ENCODE results near the gene SLC66A2. TPM values are rescaled to one million over a fixed set of nuclear protein-coding genes. Genes with fewer than 3 reads are reported as not detected.

The SLC66A2 gene
- total RNA-seq, 1 donor from 2014 or later = 13.5 TPM

DNA sequence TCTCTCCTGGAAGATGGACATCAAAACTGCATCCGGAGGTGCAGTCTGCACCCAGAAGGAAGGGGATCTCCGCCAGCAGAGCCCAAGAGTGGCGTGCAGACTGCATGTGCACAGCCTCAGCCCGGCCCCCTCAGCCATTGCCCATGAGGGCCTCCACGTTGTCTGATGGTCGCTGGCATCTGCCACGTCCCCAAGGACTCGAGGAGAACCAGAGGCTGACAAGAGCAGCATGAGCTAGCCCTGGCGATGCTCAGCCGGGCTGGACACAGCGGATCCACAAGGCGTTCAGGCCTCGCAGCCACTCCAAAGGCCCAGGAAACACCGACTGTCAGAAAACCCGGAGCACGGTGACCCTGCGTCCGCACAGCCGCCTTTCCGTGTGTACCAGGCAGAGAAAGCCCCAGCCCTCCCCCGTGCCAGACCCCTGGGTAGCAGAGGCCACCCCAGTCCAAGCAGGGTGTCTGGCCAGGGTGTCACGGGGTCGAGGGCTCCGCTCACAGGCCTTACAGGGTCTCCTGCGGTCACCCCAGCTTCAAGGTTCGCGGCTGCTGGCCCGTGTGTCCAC is 48.3 kb downstream of the SLC66A2 start:
- DNase-seq (ENCODE audit: low spot score) = no peak

DNA sequence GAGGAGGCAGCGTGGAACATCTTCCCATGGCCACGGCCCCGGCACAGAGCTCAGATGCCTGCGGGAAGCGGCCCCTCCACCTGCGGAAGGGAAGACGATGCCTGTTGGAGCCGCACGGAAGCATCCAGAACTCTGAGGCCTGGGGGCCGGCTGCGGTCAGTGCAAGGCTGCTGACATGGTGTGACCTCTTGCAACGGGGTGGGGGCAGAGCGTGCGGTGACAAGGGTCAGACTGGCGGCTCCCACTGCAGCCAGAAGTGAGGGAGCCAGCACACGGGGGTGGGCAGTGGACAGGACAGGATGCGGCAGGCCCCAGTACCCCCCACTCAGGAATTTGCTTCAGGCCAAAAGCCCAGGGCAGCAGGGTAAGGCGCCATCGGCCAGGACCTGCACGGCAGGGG is 48.8 kb downstream of the SLC66A2 start:
- no peak for DNase-seq (ENCODE audit: low spot score)

DNA sequence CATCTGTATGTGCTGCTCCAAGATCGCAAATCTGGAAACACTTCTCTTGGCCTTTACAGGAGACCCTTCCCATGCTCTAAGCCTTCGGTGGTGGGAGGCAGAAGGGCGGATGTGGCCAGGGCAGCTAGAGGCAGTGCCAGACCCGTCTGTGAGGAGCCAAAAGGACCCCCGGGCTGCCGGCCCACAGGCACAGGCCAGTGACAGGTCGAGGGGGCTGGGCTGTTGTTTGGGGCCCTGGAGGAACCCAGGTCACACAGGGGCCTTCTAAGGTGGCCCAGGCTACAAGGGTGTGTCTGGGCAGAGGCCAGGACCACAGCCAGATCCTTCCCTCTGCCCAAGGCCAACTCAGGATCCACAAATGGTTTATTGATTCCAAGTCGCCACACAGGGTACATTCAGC is 49.4 kb downstream of the SLC66A2 start:
- no peak for DNase-seq (ENCODE audit: low spot score)

DNA sequence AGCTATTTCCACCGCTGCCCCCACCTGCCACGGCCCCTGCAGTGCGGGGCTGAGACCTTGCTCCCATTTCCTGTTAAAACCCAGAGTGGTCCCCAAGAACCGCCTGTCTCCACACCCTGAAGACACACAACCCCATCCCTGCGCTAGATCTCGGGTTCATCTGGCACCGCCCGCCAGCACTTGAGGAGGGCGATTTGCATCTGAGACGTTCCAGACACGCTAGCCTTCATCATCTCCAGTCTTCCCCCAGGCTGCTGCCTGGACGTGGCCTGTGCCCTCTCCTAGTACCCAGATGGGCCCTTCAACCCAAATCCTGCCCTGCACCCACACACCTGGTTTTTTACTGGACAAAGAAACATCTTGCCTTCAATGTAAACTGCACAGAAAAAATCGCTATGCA is 49.8 kb downstream of the SLC66A2 start:
- DNase-seq (ENCODE audit: low spot score) = no peak

DNA sequence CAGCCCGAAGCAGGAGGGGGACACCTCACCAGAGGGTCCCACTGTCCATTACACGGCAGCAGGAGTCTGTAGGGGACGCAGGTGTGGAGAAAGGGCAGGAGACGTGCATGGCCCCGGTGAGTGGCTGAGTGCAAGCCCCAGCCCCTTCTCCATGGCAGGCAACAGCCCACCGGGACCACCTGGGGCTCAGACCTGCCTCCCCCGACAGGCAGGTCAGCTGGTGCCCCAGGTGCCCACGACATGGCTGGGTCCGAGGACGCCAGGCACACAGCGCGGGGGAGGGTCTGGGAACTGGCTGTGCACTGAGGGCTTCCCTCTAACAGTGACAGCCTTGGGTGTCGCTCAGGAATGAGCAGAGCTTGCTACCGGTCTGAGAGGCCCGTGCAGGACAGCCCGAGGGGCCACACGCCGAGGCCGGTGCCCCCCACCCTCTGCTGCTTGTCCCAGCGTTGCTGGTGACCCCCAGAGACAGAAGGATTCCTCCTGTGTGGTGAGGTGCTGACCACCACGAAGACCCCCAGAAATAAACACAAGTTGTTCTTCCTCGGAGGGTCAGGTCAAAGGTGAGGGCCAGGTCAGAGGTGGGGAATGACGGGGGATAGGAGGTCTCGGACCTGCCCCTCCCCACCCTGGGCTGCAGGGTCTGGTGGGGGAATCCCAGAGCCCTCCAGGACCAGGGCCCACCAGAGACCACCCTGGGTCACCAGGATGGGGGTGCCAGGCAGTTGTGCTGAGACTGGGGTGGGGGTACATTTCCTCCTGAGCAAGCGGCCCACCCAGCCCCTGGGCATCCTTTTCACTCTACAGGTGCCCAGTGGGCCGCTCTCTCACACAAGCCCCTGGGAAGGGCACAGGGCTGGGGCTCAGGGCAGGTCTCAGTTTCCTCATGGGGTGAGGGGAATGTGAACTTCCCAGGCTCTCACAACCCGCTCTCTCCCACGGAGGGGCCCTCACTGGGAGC is 50.6 kb downstream of the SLC66A2 start:
- no peak for DNase-seq (ENCODE audit: low spot score)

DNA sequence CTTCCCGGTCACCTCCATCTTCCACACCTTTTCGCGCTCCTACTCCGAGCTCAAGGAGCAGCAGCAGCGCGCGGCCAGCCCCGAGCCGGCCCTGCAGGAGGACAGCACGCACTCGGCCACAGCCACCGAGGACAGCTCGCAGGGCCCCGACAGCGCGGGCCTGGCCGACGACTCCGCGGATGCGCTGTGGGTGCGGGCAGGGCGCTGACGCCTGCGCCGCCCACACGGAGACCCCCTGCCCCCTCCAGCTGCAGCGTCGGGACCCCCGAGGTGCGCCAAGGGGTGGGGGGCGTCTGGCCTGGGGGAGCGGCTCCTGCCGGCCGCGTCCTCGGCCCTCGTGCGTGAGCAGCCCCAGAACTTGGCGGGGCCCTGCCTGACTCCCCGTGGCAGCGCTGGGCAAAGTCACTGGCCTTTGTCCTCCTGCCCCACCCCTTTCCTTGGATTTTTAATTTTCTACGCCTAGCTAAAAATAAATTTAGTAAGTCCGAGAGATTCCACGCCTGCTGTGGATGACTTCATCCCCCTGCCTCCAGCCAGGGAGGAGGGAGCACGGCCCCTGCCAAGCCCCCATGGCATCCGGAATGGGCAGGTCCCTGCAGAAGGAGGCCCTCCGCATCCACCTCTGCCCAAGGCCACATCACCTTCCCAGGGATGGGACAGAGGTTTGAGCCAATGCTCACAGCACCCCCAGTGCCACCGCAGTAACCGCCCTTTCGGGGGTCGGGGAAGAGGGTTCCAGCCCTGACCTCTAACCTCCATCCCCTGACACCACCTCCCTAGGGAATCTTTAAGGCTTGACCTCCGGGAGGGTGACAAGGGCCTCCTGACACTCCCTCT is 51.6 kb downstream of the SLC66A2 start:
- no peak for DNase-seq (ENCODE audit: low spot score)

DNA sequence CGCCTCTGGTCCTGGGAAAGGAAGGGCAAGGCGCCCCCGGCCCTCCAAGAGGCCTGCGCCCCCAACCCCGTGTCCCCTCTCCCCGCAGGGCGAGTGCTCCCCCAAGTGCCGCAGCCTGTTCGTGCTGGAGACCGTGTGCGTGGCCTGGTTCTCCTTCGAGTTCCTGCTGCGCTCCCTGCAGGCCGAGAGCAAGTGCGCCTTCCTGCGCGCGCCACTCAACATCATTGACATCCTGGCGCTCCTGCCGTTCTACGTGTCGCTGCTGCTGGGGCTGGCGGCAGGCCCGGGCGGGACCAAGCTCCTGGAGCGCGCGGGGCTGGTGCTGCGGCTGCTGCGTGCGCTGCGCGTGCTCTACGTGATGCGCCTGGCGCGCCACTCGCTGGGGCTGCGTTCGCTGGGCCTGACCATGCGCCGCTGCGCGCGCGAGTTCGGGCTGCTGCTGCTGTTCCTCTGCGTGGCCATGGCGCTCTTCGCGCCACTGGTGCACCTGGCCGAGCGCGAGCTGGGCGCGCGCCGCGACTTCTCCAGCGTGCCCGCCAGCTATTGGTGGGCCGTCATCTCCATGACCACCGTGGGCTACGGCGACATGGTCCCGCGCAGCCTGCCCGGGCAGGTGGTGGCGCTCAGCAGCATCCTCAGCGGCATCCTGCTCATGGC is 52.4 kb downstream of the SLC66A2 start:
- DNase-seq (ENCODE audit: low spot score) = no peak

DNA sequence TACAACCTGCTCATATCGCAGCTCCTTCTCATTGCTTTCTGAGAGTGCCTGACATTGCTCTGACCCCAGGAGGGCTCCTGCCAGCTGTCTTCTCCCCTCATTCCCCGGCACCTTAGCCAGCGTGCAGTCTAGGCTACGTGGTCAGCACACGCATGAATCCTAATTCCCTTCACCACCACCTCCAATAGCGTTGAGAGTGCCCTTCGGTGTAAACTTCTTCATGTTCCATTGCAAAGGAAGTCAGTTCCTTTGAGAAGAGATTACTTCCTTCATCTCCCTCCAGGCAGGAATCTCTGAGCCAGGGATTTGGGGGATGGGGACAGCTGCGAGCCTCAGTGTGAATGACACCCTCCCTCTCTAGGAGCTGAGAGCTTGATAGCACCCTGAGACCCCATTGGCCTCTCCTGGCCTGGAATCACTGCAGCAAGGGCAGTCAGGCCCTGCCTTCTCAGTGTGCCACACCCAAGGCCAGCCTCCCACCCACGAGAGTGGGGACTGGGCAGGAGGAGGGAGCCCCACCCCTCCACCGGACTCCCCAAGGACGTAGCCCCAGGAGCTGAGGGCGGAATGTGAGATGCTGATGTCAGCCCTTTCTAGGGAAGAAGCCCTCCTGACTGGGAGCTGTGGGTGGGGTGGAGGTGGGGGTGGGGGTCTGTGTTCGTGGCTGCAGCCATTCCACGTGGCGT is 53.4 kb downstream of the SLC66A2 start:
- DNase-seq (ENCODE audit: low spot score) = no peak

DNA sequence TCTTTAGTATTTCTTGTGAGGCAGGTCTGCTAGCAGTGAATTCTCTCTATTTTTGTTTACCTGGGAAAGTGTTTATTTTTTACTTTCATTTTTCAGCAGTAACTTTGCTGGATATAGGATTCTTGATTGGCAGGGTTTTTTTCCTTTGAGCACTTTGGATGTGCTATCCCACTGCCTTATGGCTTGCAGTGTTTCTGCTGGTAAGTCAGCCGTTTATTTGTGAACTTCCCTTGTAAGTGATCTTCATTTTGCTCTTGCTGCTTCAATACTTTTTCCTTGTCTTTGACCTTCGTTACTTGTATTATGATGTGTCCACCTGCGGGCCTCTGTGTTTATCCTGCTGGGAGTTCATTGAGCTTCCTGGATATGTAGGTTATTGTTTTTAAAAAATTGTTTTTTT is 54.7 kb downstream of the SLC66A2 start:
- DNase-seq (ENCODE audit: low spot score) = no peak

DNA sequence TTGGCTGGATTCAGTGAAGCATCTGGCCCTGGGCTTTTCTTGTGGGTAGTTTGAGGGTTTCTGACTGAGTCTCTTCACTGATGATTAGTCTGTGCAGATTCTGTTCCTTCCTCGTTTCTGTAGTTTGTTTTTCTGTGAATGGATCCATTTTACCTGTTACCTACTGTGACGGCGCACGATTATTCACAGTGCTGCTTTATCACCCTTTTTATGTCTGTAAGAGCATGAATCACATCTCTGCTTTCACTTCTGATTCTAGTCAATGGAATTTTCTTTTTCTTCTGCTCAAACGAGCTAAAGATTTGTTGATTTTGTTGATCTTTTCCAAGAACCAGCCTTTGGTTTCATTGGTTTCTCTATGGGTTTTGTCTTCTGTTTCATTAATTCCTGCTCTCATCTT is 60.8 kb downstream of the SLC66A2 start:
- no peak for DNase-seq (ENCODE audit: low spot score)

DNA sequence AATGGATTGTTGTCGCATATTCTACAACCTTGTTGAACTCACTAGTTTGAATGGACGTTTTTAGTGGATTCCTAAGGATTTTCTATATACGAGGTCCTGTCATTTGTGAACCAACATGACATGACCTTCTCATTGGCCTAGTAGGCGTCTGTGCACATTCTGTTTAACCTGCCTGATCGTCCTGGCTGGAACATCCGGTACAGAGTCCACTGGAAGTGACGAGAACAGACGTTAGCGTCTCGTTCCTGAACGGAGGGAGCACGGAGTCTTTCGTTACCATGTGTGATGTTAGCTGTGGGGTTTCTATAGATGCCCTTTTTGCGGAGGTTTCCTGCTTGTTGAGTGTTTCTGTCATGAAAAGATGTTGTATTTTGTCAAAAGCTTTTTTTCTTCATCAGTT is 61.9 kb downstream of the SLC66A2 start:
- DNase-seq (ENCODE audit: low spot score) = no peak

DNA sequence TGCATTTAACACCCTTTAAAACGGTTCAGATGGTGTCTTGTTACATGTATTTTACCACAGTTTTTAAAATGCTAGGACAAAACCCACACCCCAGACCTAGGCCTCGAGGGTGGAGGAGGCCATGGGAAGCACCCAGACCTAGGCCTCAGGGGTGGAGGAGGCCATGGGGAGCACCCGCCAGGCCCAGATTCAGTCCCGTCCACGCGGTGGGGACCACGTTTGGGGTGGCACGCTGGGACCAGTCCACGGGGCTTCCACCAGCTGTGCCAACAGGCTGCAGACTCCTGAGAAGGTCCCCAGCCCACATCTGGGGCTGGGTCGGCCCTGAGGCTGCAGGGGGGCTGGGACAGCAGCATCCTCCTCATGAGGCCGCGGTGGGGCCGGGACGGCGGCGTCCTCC is 63.4 kb downstream of the SLC66A2 start:
- DNase-seq (ENCODE audit: low spot score) = no peak

DNA sequence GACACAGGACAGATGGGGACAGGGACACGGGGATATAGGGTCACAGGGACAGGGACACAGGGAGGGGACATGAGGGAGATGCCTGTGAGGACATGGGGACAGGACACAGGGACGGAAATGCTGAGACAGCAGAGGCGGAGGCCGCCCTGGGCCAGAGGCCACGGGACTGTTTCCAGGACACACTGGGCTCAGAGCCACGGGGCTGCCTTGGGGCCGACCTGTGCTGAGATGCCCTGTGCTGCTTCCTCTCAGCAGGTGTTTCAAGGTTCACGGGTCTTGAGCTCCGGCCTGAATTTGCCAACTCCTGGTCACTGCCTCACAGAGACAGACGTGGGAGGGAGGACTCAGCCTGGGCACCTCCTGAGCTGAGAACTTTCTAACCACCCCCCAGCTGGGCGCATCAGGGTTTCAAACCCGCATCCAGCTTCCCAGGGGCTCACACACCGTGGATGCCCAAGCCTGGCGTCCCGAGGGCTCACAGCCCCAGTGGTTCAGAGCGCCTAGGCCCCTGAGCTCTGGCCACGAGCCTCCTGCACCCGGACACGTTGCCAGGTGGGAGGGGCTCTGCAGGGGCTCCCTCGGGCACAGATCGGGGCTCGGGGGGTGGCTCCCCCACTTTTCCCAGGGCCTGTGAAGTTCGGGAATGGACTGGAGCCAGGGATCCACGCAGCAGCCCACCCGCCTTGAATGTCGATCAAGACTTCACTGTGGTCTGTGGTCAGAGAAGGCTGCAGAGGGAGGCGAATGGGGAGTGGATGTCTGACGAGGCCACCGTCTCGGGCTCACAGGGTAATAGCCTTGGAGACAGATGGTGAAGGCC is 64.1 kb downstream of the SLC66A2 start:
- no peak for DNase-seq (ENCODE audit: low spot score)

DNA sequence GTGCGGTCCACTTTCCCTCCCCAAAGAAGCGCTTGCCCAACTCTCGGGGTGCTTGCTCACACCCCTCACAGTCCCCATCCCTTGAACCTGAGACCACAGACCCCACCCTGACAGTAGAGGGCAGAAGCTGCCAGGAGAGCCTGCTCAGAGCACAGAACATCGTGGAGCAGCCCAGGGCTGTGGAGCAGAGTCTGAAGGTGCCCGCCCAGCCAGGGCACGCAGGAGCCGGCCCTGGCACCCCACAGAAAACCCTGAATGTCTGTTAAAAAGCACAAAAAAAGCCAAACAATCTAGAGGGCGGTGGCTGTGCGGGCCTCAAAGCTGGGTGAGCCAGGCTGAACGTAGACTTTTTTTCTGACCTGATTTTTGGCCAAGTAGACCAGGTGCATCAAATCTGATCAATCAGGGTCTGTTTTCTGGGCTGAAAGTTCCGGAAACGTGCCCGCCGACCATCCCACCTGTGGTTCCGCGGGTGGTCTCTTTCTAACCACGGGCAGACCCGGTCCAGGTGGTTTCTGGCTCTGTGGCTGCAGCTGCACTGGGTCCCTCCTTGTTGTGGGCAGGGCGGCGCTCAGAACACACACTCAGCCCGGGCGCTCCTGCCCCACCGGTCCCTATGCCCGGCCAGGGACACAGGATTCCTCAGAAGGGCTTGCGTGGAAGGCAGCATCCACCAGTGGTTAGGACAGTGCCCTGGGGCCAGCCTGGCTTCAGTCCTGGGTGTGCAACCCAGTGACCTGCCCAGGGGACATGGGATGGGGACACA is 66.3 kb downstream of the SLC66A2 start:
- DNase-seq (ENCODE audit: low spot score) = no peak

DNA sequence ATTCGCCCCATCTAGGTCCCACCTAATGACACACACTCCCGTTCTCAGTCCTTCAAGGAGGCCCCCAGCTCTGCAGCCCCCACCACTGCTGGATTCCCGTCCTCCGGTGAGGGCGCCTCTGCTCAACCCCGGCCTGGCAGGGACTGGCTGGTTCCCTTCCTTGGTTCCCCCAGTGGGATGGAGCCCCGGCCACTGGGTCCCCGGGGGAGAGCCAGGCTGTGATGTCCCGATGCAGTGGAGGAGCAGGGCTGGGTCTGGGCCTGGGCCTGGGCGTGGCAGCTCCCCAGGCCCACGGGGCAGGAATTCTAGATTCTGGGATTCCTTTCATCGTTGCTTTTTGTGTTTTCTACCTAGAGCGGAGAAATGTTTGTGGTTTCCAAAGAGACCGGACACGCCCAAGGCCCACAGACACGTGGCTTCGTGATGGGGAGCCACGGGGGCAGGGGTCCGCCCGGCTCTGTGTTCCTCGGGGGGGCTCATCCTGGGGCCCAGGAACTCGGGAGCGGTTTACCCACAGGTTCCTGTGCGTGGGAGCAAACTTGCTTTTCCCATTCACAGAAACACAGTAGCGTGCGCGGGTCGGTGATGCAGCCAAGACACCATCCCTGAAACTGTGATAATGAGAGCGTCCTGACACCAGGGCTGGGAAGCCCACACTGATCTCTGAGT is 67.0 kb downstream of the SLC66A2 start:
- DNase-seq (ENCODE audit: low spot score) = no peak

DNA sequence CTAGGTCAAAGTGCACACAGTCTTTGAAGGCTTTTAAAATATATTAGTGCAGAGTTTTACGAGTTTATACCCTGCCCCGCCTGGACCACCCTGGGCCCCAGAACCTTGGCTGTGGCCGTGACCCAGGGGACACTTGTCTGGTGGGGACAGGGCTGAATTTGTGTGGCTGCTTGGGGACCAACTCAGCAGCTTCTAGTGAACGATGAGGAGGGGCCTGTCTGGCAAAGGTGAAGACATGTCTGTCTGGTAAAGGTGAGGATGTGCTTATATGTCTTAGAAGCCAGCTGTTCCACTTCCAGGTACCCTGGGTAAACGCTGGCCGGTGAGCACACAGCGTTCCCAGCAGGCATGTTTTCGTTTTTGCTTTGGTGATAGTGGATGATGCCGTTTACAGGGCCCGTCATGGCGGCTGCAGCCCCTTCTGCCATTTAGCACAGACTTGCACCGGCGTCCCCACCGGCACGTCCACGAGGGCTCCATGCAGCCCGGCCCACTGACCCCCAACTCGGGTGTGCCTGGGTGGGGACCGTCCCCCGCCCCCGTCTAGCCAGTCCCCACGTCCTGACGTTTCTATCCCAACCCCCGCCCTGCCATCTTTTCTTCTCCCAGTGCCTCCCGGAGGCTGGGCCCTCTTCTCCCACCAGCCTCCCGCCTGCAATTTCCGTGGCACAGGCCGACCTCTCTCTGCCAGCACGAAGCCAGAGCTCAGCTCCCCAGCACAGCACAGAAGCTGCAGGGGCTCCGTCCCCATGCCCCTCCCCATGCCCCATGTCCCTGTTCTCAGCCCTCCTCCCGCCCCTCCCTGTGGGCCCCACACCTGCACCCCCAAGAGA is 67.8 kb downstream of the SLC66A2 start:
- DNase-seq (ENCODE audit: low spot score) = no peak

DNA sequence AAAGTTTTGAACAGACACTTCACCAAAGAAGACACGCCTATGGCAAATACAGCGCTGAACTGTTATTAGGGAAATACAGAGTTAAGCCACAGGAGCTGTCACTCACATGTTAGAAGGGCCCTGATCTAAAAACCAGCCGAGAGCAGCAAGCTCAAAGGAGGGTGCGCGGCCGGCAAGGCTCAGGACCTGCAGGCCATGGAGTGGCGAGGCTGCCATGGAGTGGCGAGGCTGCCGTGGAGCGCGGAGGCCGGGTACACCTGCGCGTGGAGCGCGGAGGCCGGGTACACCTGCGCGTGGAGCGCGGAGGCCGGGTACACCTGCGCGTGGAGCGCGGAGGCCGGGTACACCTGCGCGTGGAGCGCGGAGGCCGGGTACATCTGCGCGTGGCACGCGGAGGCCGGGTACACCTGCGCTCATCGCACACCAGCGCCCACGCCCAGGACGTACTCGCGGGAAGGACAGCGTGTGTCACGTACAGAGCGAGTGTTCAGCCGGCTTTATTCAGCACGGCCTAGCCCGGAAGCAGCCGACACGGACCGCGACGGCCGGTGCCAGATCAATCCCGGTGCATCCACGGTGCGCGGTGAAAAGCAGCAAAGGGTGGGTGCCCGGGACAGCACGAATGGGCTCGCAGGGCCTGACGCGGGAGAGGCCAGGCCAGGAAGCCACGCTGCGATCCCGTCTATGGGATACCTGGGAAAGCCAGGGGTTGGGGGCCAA is 68.8 kb downstream of the SLC66A2 start:
- no peak for DNase-seq (ENCODE audit: low spot score)

Data from umbilical cord (tissue), 2 donors.